Right renal pelvis (tissue), 4 donors: ENCODE results near the gene RNGTT. TPM values are rescaled to one million over a fixed set of nuclear protein-coding genes. Genes with fewer than 3 reads are reported as not detected.
"Not testable (repeated sequence)": the region's sequence is repeated elsewhere in the genome, so short reads cannot be mapped to it uniquely, and the experiment has no call there.

Source experiments
- DNase-seq, 4 donors: peaks; one replicate each; pipeline ENCODE4 v3.0.0-alpha.2; 2013; ENCODE audit warnings: low read depth in 4 of 4, low spot score in 3 of 4, missing footprints in 1 of 4
- polyA plus RNA-seq, 4 donors: library from polyadenylated mRNA; unstranded; fragments of 120-200 nt; gene quantifications; one replicate each; pipeline ENCODE4 v1.2.1, GENCODE V29; 2013; ENCODE audit not compliant: insufficient read length in 4 of 4

RNGTT gene
- polyA plus RNA-seq, 4 donors = 15.8 to 19.0 (median 17.8) TPM

DNA sequence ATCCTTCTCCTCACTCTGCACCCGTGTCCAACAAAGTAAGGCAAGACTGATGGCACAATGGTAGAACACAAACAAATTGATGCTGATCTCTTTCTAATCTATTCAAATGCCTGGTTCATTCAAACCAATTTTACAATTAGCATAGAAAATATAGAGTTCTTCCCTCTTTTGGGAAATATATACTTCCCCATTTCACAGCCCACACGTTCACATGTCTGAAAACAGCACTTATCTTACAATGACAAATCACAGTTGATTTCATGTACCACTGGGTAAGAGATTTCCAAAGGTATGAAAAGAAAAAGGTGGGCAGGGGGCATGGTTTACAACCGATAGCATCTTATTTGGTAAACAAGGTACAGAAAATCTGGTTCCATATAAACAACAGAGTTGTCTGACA is 137.6 kb downstream of the RNGTT start:
- no peak for DNase-seq

DNA sequence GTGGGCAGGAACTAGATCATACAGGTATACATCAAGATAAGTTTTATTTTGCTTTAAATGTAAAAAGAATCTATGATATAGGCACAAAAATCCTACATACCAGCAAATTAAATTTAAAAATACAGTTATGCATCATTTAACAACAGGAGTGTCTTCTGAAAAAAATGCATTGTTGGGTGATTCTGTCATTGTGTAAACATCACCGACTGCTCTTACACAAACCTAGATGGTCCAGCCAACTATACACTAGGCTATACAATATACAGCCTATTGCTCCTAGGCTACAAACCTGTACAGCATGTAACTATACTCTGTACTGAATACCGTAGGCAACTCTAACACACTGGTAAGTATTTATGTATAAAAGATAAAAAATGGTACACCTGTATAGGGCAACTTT is 139.4 kb downstream of the RNGTT start:
- DNase-seq = no peak

- no peak for DNase-seq
Measured at GRCh38 chr6:88815491-88815890, 147.9 kb downstream of the RNGTT start.

- DNase-seq = no peak
Measured at GRCh38 chr6:88814909-88815308, 148.5 kb downstream of the RNGTT start.

DNA sequence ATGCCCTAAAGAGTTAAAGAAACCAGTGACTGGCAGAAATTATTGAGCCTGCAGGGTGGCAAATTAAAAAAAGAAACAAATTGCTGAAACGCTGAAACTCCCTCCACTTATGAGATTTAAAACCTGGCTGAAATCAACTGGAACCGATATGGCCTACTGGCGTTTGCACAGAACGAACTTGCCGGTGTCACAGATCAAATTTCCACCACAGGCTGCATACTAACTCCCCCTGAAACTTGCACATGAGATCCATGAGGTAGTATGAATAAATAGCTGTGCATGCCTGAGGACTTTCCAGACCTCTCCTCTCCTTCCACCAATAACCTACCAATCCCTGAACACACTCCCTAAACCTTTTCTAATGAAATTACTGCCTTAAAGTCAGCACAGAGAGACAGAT is 150.4 kb downstream of the RNGTT start:
- DNase-seq = peak in 3 of 4 donors; percentile 11 to 31 (median 20)

DNA sequence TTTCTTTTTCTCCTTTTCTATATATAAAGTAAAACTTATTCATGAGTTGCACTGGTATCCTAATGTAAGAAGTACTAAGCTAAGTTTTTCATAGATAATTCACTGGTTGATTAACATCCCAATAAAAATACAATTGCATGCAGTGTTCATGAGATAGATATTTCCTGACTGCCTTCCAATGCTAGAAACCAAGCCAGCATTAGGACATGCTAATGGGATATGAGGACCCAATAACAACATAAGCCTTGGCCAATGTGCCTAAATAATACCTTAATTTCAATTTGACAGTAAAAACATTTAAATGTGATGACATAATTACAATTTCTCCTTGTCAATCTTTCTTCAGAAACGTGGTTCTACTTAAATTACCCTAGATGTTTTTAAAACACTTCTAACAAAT is 152.7 kb downstream of the RNGTT start:
- no peak for DNase-seq

DNA sequence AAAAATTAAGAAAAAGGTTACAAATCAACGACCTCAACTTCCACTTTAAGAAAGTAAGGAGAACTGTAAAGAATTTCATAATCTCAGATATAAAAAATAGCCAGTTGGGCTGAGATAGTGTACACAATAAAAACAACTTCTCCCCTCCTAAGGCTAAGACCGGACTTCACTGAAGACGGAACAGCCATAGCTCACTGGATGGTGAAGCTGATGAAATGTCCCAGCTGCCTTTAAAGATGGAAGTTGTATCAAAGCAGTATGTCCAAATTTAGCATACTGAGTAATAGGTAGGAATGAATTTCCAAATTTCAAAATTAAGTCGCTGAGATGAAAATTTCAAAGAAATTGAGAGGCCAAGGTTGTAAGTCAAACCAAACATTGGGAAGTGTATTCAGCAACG is 153.3 kb downstream of the RNGTT start:
- no peak for DNase-seq

- no peak for DNase-seq
Measured at GRCh38 chr6:88808381-88808780, 155.0 kb downstream of the RNGTT start.

- no peak for DNase-seq
Measured at GRCh38 chr6:88807622-88808021, 155.8 kb downstream of the RNGTT start.

GRCh38 chr6:88806728-88807127 is 156.7 kb downstream of the RNGTT start:
- no peak for DNase-seq

DNA sequence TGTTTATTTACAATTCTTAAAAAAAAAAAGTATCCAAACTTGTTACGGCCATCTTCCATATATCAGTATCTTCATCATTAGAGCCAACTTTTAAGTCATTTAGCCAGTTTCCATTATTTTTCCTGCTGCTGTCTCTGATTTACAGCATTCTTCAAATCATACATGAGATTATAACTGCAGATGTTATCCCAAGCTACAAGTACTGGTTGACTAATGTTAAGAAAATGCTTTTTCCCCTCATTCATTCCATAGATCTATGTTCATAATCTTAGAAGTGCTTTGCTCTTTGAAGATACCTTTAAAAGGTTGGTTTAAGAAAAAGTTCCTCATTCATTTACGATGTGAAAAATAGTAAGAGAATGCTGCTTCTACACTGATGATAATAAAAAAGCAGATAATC is 158.7 kb downstream of the RNGTT start:
- DNase-seq = no peak

GRCh38 chr6:88785478-88785877 is 177.9 kb downstream of the RNGTT start:
- no peak for DNase-seq

DNA sequence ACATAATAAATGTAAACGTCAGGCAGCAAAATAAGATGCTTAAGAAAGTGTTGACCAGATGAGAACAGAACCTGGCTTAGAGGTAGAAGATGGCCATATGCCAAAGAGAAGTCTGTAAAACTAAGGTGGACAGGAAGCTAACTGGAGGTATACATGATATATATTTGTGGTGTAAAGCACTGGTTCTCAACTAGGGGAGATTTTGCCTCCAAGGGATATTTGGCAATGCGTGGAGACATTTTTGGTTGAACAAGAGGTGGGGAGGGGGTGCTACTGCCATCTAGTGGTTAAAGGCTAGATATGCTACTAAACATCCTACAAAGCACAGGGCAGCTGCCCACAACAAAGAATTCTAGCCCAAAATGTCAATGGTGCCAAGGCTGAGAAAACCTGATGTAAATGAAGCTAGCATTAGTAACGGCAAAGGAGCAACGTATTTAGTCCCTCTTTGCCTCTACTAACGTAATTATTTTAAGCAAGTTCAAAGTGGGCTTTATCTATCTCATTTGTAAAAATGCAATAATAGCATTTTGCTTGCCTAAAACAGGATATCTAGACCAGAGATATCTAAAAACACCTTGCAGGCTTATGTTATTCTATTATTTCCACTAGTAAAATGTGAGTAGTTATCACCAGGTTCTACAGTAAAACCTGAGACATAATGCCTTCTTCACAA is 182.6 kb downstream of the RNGTT start:
- peak; percentile 23 to 29 (median 26) for DNase-seq

DNA sequence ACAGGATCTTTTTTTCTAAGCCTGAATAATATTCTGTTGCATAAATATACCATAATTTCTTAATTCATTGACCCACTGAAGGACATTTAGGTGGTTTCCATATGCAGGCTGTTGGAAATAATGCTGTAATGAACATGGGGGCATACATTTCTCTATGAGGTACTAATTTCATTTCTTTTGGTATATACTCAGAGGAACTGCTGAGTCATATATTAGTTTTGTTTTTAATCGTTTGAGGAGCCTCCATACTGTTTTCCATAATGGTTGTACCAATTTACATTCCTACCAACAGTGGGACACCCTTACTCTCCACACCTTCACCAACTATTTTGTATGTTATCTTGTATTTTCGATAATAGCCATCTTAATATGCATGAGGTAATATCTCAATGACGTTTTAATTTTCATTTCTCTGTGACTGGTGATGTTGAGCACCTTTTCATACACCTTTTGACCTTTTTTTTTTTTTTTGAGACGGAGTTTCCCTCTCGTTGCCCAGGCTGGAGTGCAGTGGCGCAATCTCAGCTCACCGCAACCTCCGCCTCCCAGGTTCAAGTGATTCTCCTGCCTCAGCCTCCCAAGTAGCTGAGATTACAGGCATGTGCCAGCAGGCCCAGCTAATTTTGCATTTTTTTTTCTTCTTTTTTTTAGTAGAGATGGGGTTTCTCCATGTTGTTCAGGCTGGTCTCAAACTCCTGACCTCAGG is 187.4 kb downstream of the RNGTT start:
- no peak for DNase-seq

- DNase-seq = not testable (repeated sequence)
Measured at GRCh38 chr6:88768114-88768513, 195.3 kb downstream of the RNGTT start.

DNA sequence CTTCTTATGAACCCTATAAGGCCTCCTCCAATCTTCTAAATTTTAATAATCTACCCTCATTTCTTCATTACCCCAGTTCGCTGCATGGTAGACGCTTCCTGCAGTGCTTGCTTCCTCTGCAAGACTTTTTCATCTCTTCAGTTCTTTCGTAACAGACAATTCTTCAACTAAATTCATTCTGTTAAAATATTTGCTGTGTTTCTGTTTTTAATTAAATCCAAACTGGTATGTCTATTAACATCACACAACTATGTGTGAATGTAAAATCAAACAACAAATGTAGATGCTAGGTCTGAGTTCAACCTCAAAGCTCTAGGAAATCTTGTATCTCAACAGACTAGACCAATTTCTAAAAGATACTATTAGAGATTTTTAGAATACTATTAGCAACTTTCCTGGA is 199.3 kb downstream of the RNGTT start:
- no peak for DNase-seq

- no peak for DNase-seq
Measured at GRCh38 chr6:88763160-88763559, 200.3 kb downstream of the RNGTT start.

DNA sequence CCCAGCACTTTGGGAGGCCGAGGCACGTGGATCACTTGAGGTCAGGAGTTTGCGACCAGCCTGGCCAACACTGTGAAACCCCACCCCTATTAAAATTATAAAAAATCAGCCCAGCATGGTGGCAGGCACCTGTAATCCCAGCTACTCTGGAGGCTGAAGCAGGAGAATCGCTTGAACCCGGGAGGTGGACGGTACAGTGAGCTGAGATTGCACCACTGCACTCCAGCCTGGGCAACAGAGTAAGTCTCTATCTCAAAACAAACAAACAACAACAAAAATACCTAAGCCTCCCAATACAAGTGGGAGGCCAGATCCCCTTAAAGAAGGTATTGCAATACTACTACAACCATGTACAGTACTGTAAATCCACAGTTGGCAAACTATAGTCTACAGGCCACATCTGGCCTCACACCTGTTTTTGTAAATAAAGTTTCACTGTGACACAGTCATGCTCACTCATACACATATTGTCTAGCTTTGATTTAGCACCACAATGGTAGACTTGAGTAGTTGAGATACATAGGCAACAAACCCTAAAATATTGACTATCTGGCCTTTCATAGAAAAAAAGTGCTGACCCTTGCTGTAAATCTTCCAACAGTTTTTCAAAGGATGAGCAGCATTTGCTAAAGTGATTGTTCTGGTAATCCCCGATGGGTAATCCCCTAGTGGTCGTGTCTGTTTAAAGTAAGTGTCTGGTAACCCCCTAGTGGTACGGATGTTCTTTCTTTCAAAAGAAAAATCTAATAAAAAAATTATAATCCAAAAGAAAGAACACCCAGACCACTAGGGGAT is 202.0 kb downstream of the RNGTT start:
- DNase-seq = no peak

GRCh38 chr6:88760091-88760490 is 203.3 kb downstream of the RNGTT start:
- no peak for DNase-seq

DNA sequence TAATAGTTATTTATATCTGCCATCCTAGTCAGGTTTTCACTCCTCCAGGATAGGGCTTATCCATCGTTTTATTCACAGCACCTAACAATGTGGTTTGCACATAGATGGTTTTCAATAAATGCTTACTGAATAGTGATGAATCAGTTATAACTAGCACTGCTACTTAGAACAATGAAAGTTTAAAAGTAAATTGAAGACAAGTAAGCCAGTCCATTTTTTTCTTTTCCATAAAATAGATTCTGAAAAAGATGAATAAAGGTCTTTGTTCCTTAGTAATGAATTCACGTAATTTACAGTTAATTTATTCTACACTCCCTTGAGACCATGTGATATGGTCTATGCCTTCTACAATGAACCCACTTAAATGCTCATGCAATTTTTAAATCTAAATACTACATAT is 212.5 kb downstream of the RNGTT start:
- no peak for DNase-seq

DNA sequence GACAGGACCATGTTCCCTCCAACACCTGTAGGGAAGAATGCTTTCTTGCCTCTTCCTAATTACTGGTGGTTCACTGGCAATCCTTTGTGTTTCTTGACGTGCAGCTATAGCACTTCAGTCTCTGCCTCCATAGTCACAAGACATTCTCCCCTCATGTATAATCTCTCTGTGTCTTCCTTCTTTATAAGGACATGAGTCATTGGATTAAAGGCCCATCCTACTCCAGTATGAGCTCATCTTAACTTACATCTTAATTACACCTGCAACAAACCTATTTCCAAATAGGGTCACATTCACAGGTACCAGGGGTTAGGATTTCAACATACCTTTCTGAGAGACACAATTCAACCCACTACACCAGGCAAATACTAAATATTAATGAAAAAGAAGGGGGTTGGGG is 213.6 kb downstream of the RNGTT start:
- no peak for DNase-seq

- DNase-seq = no peak
Measured at GRCh38 chr6:88748141-88748540, 215.3 kb downstream of the RNGTT start.
